PFSK-1 (cell line): ENCODE measurements around the gene CLDN20.

ENCODE experiments used
- FOXP2 ChIP-seq: optimal IDR thresholded peaks from 2 replicates; pipeline ENCODE3; 2011; ENCODE audit warnings: borderline replicate concordance, control low read depth, inconsistent platforms; ENCODE audit not compliant: insufficient read depth; ENCODE audit errors: extremely low read length, extremely low read depth
- POLR2AphosphoS5 ChIP-seq: IDR thresholded peaks from 2 replicates; pipeline ENCODE4 v1.6.1; 2012; ENCODE audit warnings: low read depth, mild to moderate bottlenecking, control low read depth, low read length, moderate library complexity
- SIN3A ChIP-seq: IDR thresholded peaks from 2 replicates; pipeline ENCODE4 v1.6.1; 2012; ENCODE audit warnings: mild to moderate bottlenecking, low read length, moderate library complexity, borderline replicate concordance; ENCODE audit not compliant: insufficient read depth
- TAF1 ChIP-seq: IDR thresholded peaks from 2 replicates; pipeline ENCODE4 v1.6.1; 2012; ENCODE audit warnings: low read length, control low read depth, borderline replicate concordance; ENCODE audit not compliant: insufficient read depth
- TF ChIP-seq, protein P1 (sequence below), 2 experiments: IDR thresholded peaks; 2 replicates each; pipeline versions ENCODE4 v1.6.1 to v1.8.0; 2011 to 2012; ENCODE audit warnings: low read depth in 2 of 2, low read length in 2 of 2, control low read depth in 1 of 2, inconsistent platforms in 1 of 2, mild to moderate bottlenecking in 1 of 2, moderate library complexity in 1 of 2; ENCODE audit not compliant: insufficient read depth in 1 of 2

Gene CLDN20

GRCh38 chr6:155257796-155258195 lies 6.0 kb upstream of the CLDN20 start:
- TF ChIP-seq TAF1 (no peak), POLR2AphosphoS5 (no peak), FOXP2 (no peak), SIN3A (no peak)
- TF ChIP-seq, protein P1, sequence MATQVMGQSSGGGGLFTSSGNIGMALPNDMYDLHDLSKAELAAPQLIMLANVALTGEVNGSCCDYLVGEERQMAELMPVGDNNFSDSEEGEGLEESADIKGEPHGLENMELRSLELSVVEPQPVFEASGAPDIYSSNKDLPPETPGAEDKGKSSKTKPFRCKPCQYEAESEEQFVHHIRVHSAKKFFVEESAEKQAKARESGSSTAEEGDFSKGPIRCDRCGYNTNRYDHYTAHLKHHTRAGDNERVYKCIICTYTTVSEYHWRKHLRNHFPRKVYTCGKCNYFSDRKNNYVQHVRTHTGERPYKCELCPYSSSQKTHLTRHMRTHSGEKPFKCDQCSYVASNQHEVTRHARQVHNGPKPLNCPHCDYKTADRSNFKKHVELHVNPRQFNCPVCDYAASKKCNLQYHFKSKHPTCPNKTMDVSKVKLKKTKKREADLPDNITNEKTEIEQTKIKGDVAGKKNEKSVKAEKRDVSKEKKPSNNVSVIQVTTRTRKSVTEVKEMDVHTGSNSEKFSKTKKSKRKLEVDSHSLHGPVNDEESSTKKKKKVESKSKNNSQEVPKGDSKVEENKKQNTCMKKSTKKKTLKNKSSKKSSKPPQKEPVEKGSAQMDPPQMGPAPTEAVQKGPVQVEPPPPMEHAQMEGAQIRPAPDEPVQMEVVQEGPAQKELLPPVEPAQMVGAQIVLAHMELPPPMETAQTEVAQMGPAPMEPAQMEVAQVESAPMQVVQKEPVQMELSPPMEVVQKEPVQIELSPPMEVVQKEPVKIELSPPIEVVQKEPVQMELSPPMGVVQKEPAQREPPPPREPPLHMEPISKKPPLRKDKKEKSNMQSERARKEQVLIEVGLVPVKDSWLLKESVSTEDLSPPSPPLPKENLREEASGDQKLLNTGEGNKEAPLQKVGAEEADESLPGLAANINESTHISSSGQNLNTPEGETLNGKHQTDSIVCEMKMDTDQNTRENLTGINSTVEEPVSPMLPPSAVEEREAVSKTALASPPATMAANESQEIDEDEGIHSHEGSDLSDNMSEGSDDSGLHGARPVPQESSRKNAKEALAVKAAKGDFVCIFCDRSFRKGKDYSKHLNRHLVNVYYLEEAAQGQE (IDR thresholded peaks at IDR 0.05; ENCODE audit: insufficient read depth in 1 of 2, low read depth in 2 of 2, low read length in 2 of 2): no peak

DNA sequence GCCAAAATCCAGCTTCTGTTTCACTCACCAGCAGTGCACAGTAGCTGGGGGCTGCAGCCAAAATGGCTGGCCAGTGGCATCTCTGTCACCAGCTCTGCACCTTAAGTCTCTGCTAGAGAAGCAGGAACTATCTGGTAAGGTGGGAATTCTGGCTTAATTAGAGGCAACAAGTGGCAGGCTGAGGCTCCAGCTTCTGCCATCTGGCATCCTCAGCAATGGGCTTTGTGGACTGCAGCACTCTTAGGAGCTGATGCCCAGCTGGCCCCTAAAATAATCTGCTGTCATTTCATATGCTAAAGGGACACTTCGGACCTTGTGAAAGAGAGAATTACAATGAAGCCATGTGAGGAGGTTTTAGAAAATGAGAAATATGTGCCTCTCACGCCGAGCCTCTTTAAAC lies 4.6 kb upstream of the CLDN20 start:
- TF ChIP-seq, protein P1 (IDR thresholded peaks at IDR 0.05; ENCODE audit: insufficient read depth in 1 of 2, low read depth in 2 of 2, low read length in 2 of 2): no peak
- TF ChIP-seq FOXP2: no peak
- no peak for TF ChIP-seq POLR2AphosphoS5
- TF ChIP-seq SIN3A: no peak
- TF ChIP-seq TAF1: no peak

DNA sequence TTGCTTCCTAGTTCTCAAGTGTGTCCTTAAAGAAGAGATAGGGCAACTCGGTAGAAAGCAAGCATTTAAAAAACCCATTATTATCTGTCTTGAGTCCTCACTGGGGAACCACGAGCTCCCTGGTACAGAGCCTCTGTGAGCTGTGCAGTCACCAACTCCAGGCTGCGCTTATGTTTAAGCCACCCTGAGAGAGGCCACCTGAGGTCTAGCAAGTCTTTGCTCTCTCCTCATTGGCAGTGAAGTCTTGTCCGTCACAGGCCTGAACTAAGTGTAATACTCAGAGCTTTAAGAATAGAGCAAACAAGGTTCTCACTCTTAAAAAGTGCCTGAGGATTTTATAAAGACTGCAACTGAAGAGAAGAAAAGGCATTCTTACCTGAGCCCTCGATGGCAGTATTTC lies 3.9 kb upstream of the CLDN20 start:
- TF ChIP-seq TAF1: no peak

- no peak for TF ChIP-seq FOXP2
- TF ChIP-seq TAF1: no peak
- TF ChIP-seq POLR2AphosphoS5: no peak
- TF ChIP-seq, protein P1 (IDR thresholded peaks at IDR 0.05; ENCODE audit: insufficient read depth in 1 of 2, low read depth in 2 of 2, low read length in 2 of 2): no peak
- no peak for TF ChIP-seq SIN3A
These were observed 3.1 kb upstream of the CLDN20 start for GRCh38 chr6:155260686-155261085.

DNA sequence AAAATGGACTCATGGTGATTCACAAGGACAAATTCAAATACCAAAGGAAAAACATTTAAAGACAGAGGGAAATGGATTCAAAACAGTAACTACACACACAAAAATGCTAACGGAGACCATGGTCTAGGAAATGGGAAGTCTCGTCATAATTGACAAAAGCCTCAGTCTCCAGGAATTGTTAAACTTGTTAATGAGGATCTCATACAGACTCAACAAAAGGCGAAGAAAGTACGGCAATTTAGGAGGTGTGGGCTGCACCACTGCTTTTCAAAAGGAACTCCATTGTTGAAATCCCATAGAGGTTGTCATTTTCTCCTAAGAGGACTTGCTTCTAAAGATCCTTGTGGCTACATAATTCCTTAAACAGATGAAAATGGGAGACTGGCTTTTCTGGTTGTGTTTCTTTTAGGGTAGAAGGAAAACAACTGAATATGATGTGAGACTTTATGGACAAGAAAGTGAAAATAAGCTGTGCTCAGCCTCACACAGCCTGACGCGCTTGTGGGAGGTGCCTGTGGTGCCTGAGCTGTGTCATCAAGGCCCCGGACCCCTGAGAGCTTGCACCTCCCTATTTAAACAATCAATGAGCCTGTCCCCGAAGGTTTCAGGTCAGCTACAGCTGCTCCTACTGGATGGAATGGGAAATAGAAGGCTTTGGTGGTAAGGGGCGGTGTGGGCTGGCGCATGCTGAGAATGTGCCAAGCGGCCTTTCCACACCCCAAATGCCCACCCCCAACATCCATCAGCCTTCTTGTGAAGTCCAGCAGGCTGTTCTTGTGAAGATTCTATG lies 2.5 kb upstream of the CLDN20 start:
- no peak for TF ChIP-seq POLR2AphosphoS5
- TF ChIP-seq FOXP2: no peak
- no peak for TF ChIP-seq SIN3A
- TF ChIP-seq, protein P1 (IDR thresholded peaks at IDR 0.05; ENCODE audit: insufficient read depth in 1 of 2, low read depth in 2 of 2, low read length in 2 of 2): no peak
- no peak for TF ChIP-seq TAF1
